HG03460 (cell line): Measurements from ENCODE around the gene ISCU.
"Not testable (repeated sequence)": the region's sequence is repeated elsewhere in the genome, so short reads cannot be mapped to it uniquely, and the experiment has no call there.

Experiments used
- ATAC-seq: cut with Tn5 transposase; IDR thresholded peaks from one replicate; pipeline ENCODE4 v1.9.1; 2021; ENCODE audit not compliant: unreplicated experiment

The ISCU gene

GRCh38 chr12:108616941-108617858, 54.8 kb downstream of the ISCU start:
- ATAC-seq = peak; percentile 75

- ATAC-seq = peak; percentile 36
Measured at GRCh38 chr12:108618079-108618952, 55.9 kb downstream of the ISCU start.

GRCh38 chr12:108618953-108619274, 56.5 kb downstream of the ISCU start:
- not testable (repeated sequence) for ATAC-seq
